Measurements from ENCODE around the gene TAAR8.
"Not testable (repeated sequence)": the region's sequence is repeated elsewhere in the genome, so short reads cannot be mapped to it uniquely, and the experiment has no call there.

The TAAR8 gene

DNA sequence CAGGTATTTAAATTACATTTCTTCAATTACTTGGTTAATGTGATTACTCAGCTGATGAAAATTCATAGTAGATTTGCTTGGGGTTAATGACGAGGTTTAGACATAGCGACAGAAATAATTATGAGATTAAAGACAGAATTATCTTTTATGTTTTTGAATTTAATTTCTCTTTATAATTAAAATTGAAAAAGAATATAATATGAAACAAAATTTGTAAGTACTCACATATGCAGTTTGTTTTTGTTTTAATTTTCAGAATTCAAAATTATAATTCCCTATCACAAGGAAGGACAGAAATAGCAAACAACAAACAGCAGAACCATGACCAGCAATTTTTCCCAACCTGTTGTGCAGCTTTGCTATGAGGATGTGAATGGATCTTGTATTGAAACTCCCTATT, at the start of gene TAAR8:
TSS of gene TAAR8 (plus strand) at position 301 of the 400 bp plus-strand sequence. CDS start at position 322, 21 bp downstream.
- no peak for DNase-seq (ENCODE audit: low spot score)

- DNase-seq (ENCODE audit: low spot score), result no peak
Observed at GRCh38 chr6:132504757-132505156, 47.7 kb upstream of the TAAR8 start.

GRCh38 chr6:132505158-132505557, 47.3 kb upstream of the TAAR8 start:
- DNase-seq (ENCODE audit: low spot score), result no peak

GRCh38 chr6:132506461-132506860, 46.0 kb upstream of the TAAR8 start:
- no peak for DNase-seq (ENCODE audit: low spot score)

- DNase-seq (ENCODE audit: low spot score), result no peak
Observed at GRCh38 chr6:132506869-132507808, 45.3 kb upstream of the TAAR8 start.

GRCh38 chr6:132511210-132511830, 41.2 kb upstream of the TAAR8 start:
- no peak for DNase-seq (ENCODE audit: low spot score)

- no peak for DNase-seq (ENCODE audit: low spot score)
Observed at GRCh38 chr6:132511831-132512220, 40.6 kb upstream of the TAAR8 start.

DNA sequence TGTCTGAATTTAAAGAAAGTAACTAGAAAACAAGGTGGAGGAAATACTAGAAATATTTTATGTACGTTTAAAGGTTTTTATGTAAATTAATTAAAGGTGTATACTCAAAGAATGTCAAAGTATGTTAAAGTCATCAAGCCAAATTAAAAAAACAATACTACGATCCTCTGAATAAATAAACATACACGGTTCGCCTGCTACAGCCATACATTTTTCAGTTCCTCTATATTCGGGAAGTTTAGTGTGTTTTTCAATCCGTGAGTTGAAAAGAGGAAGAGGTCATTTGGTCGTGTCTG, 40.2 kb upstream of the TAAR8 start:
- no peak for DNase-seq (ENCODE audit: low spot score)

DNA sequence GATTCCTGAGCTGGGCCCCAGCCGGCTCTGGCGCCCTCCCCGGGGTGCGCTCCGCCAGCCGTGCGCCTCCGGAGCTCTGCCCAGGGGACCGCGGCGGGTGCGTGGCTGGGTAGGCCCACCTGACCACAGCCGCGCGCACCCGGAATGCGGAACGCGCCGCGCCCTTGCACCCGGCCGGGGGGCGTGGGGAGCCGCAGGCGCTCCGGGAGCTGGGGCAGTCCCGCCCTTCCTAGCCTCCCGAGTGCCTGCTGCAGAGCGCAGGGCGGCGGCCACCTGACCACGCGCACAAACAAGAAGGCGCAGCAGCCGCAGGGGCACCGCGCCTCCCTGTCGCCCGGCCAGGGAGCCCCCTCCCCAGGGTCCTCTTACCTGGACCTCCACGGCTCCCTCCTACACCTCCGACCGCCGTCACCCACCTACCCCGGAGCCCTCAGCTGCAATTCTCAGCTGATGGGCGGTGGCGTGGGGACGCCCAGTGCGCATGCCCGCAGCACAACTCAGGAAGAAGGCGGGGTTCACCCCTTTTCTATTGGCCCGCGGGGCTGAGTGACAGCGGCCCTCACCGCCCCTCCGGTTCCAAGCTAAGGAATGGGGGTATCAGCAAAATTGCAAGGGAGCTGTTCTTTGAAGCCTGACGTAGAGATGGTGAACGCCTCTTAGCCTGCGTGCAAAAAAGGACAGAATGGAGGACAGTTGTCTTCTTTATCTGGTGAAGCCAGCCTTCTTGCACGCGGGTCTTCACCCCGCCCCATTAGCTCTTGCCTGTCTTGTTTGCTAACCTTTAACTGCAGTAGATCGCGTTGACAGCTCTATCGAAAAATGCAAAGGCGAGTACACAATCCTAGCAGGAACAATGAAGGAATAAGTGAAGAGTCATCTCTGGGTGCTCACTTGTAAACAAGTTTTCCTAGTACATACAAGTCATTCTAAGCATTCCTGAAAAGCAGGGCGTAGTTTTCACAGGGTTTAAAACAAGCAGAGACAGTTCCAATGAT, 39.5 kb upstream of the TAAR8 start, which contains the start of gene STX7:
TSS of gene STX7 (minus strand) at position 479 of the 995 bp plus-strand sequence. CDS start 9,586 bp downstream, outside the sequence.
- peak; percentile 93 for DNase-seq (ENCODE audit: low spot score)

GRCh38 chr6:132513831-132514545, 38.5 kb upstream of the TAAR8 start:
- DNase-seq (ENCODE audit: low spot score), result no peak

DNA sequence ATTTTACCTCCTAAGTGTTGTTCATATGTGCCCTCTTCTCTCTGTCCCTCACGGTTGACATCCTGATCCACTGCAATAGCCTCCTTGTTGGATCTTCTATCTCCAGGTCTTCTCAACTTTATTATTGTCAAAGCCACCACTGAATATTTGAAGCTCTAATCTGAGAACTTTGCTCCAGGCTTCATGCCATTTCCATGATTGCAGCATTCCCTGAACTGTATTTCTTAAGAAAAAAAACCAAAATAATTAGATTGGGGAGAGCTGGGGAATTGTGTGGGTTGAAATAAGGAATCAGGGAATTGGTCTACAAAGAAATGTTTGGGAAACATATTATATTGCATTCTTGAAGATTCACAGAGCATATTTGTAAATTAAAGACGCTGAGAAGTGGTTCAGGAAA, 37.1 kb upstream of the TAAR8 start:
- DNase-seq (ENCODE audit: low spot score), result no peak

GRCh38 chr6:132520953-132521352, 31.5 kb upstream of the TAAR8 start:
- no peak for DNase-seq (ENCODE audit: low spot score)

GRCh38 chr6:132524646-132525045, 27.8 kb upstream of the TAAR8 start:
- no peak for DNase-seq (ENCODE audit: low spot score)

DNA sequence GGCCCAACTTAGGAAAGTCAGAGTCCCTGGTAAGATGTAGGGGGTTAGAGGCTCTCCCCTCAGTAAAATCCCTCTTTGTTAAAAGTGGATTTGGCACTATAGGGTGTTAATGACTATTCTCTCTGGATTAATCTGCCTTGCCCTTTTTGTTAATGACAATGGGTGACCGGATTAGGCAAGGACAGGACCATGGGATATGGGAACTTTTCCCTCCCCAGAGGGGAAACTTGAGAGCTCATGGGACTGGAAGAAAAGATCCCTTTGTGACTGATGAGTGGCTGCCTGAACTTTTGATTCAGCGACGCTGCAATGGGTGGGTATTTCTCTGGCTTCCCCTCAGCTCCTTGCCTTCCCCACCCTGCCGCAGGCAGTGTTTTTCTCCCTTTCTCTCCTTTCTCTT, 26.6 kb upstream of the TAAR8 start:
- DNase-seq (ENCODE audit: low spot score), result no peak

- DNase-seq (ENCODE audit: low spot score), result no peak
Observed at GRCh38 chr6:132526461-132526860, 26.0 kb upstream of the TAAR8 start.

- DNase-seq (ENCODE audit: low spot score), result no peak
Observed at GRCh38 chr6:132527791-132528190, 24.7 kb upstream of the TAAR8 start.

DNA sequence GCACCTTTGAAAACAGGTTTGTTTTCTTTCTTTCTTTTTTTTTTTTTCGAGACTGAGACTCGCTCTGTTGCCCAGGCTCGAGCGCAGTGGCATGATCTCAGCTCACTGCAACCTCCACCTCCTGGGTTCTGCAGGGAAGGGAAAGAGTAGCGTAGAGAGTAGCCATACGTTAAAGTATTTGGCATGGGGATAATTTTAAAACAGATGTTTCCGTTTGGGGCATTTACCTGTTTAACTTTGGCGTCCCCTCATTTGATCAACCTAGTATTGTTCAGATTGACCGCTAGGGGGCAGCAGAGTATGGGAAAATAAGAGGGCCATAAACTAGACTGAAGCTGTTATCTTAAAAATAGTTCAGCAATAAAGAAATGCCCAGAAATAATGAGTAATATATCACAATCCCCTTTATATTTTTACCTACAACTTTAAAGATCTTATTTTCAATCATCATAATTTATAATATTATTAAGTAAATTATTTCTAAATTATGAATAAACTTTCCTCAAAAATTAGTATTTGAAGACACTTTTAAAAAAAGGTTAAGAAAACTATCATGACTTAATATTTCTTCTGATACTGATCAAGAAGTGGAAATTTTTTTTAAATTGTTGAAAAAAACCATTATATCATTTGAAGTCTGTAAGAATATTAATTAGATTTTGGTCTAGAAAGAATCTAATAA, 22.0 kb upstream of the TAAR8 start:
- DNase-seq (ENCODE audit: low spot score), result peak; percentile 63

DNA sequence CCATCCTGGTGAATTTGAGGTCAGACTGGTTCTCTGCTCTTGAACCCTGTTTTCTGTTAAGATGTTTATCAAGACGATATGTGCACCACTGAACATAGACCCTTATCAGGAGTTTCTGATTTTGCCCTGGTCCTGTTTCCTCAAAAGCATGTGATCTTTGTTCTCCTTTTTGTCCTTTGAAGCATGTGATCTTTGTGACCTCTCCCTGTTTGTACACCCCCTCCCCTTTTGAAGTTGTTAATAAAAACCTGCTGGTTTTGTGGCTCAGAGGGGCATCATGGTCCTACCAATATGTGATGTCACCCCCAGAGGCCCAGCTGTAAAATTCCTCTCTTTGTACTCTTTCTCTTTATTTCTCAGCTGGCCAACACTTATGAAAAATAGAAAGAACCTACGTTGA, 17.9 kb upstream of the TAAR8 start:
- not testable (repeated sequence) for DNase-seq (ENCODE audit: low spot score)

GRCh38 chr6:132537145-132537544, 15.3 kb upstream of the TAAR8 start:
- no peak for DNase-seq (ENCODE audit: low spot score)

DNA sequence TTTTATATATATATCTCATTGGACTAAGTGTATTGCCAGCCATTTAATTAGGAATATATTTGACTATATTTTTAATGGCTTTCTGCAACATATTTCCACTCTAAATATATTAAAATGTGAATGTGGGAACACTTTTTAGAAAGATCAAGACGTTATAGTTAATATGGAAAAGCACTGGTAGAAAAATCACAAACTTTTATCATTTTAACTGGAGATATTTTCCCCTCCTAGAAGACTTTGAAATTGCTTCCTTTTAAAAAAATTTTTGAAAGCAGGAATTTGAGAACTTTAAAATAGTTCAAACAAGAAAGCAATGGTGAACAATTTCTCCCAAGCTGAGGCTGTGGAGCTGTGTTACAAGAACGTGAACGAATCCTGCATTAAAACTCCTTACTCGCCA, 14.5 kb upstream of the TAAR8 start, which contains the start of gene TAAR9:
TSS of gene TAAR9 (plus strand) at position 301 of the 400 bp plus-strand sequence. CDS start at position 314, 13 bp downstream.
- DNase-seq (ENCODE audit: low spot score), result no peak

DNA sequence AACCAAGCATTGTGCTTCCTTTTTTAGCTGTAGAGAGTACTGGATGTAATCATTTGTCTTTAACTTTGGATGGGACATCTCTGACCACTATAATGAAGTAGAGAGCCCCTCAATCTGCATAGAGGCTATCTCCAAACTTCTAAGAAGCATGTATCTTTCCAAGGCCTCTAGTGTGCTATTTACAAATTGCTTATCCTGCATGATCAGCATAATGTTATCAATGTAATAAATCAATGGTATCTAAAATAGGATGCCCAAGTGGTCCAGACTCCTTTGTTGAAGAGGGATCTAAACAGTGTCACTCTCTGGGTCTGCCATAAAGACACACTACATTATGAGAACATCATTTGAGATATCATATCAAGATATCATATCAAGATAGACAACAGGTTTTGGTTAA, 7.6 kb upstream of the TAAR8 start:
- no peak for DNase-seq (ENCODE audit: low spot score)

All from ecto neural progenitor cell (in vitro differentiated cells).